ENCODE results near the gene PCBP4.

The PCBP4 gene

DNA sequence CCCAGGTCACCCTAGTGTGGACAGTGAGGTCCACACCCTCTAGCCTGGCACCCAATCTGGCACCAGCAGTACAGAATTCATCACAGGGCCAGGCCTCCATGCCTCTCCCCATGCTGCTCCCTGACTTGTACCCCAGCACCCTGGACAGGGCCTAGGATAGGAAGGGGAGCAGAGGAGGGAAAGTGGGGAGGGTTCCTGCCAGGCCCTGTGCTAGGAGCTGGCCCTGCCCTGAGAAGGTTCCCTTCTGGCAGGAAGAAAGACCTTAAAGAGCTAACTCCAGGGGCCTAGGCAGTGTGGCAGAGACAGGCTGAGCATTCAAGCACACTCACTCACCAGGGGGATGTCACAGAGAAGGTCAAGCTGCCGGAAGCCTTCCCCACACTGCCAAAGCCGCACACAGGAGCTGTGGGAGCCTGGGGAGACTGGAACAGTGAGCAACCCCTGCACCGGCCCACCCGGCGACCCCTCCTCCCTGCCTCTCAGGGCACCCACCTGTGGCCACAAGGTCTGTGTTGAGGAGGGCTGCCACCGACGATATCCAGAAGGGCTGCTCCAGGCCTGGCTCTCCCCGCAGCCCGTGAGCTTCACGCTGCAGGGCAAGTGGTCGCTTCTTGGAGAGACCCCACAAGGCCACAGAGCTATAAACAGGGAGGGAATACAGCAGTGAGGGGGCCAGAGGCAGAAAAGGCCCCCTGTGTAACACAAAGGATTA lies 33.0 kb downstream of the PCBP4 start:
- in situ Hi-C loops (cut with HindIII; ENCODE audit: low sequenced_read_pairs), result no loop called here
- H3K4me3 ChIP-seq (ENCODE audit: low read depth, low read length), result no peak overlapping the region
- TF ChIP-seq, protein P1, sequence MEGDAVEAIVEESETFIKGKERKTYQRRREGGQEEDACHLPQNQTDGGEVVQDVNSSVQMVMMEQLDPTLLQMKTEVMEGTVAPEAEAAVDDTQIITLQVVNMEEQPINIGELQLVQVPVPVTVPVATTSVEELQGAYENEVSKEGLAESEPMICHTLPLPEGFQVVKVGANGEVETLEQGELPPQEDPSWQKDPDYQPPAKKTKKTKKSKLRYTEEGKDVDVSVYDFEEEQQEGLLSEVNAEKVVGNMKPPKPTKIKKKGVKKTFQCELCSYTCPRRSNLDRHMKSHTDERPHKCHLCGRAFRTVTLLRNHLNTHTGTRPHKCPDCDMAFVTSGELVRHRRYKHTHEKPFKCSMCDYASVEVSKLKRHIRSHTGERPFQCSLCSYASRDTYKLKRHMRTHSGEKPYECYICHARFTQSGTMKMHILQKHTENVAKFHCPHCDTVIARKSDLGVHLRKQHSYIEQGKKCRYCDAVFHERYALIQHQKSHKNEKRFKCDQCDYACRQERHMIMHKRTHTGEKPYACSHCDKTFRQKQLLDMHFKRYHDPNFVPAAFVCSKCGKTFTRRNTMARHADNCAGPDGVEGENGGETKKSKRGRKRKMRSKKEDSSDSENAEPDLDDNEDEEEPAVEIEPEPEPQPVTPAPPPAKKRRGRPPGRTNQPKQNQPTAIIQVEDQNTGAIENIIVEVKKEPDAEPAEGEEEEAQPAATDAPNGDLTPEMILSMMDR (IDR thresholded peaks at IDR 0.05; ENCODE audit: low read depth, low read length, missing control alignments), result no peak
- DNase-seq (ENCODE audit: low read depth), result no peak

DNA sequence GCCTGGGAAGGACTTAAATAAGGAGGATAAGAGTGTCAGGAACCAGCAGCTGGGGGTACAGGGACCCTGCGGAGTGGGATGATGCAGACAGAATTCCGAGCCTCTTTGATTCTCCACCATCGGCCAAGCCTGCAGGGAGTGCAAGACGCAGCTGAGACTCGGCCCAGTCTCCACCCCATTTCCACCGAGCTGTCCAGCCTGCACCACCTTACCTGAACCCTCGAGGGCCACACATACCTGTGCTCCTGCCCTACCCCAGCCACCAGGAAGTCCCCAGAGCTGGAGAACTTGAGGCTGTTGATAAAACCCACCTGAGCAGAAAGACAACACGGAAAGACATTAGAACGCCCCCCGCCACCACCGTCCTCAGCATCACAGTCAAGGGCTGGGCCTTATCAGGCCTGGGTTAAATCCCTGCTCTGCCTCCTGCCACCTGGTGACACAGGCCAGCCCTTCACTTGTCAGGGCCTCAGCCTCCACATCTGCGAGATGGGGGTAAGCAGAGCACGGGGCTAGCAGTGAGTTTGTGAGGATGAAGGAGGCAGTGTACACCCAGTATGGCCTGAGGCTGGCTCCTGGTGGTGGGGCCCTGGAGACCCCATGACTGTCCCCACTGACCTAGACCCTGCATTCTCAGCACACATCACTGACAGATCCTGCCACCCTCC lies 33.6 kb downstream of the PCBP4 start:
- DNase-seq (ENCODE audit: low read depth), result no peak
- no peak overlapping the region for H3K4me3 ChIP-seq (ENCODE audit: low read depth, low read length)
- in situ Hi-C loops (cut with HindIII; ENCODE audit: low sequenced_read_pairs), result no loop called here
- TF ChIP-seq, protein P1 (IDR thresholded peaks at IDR 0.05; ENCODE audit: low read depth, low read length, missing control alignments), result no peak

DNA sequence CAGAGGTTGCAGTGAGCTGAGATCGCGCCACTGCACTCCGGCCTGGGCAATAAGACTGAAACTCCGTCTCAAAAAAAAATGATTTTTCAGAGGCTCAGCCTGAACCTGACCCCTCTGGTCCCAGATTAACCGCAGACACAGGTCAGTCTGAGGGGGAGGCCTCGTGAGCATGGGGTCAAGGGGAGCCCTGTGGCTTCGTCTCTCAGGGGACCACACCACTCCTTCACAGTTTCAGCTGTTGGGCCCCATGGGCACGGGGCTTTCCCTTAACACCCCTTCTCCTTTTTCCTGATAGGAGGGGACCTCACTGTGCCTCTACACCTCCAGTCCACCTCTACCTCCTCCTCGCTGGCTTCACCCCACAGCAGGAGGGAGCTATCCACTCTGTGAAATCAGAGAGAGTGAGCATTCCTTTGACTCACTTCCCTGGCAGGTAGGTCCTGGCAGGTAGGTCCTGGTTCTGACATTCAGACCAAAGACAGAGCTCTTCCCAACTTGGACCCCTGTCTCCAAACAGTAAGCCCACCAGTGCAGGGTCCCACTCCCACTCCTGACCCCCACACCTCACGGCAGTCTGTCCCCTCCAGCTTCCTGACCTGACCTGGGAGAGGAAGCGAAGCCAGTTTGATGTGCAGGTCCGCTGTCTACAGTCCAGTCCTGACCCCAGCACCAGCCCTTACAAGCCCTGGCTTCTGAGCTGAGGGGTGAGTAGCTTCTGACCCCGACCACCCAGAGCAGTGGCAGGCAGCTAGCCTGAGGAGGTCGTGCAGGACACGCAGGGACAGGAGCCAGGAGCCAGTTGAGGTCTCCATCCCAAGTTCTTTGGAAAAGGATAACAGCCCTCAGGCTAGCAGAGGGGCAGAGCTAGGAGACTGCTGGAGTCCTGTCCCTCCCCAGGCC lies 34.5 kb downstream of the PCBP4 start:
- DNase-seq (ENCODE audit: low read depth), result no peak
- no peak overlapping the region for H3K4me3 ChIP-seq (ENCODE audit: low read depth, low read length)
- in situ Hi-C loops (cut with HindIII; ENCODE audit: low sequenced_read_pairs), result no loop called here
- TF ChIP-seq, protein P1 (IDR thresholded peaks at IDR 0.05; ENCODE audit: low read depth, low read length, missing control alignments), result no peak

DNA sequence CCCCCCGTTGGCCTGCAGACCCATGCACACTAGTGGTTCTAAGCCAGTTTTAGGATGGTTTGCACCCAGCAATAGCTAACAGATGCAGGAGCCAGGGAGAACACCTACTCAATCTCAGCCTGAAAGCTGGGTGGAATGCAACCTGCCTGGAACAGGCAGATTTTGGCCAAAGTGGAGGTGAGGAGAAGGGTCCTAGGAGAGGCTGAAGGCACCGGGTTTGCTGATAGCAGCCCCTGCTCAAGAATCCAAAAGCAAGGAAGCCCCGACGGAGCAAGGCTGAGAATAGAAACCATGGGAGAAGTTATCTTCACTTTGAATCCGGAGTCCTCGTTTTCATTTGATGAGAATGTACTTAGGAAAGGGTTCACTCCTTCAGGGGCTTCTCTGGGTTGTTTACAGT lies 35.5 kb downstream of the PCBP4 start:
- no peak for DNase-seq (ENCODE audit: low read depth)
- TF ChIP-seq, protein P1 (IDR thresholded peaks at IDR 0.05; ENCODE audit: low read depth, low read length, missing control alignments), result no peak
- in situ Hi-C loops (cut with HindIII; ENCODE audit: low sequenced_read_pairs), result no loop called here
- H3K4me3 ChIP-seq (ENCODE audit: low read depth, low read length), result no peak overlapping the region

DNA sequence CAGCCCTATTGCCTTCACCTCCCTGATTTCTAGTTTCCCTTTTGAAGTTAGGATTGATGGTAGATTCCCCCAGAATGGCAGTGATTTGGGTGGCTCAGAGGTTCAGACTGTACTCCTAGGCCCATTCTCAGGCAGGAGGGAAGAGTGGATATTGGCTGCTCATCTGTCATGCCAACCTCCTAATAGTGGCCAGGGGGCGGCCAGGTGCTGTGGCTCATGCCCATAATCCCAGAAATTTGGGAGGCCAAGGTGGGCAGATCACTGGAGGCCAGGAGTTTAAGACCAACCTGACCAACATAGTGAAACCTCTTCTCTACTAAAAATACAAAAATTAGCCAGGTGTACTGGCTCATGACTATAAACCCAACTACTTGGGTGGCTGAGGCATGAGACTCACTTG lies 36.8 kb downstream of the PCBP4 start:
- in situ Hi-C loops (cut with HindIII; ENCODE audit: low sequenced_read_pairs), result no loop called here

More for the DNA sequence above, 36.8 kb downstream of the PCBP4 start:
- H3K4me3 ChIP-seq (ENCODE audit: low read depth, low read length), result no peak overlapping the region
- no peak for DNase-seq (ENCODE audit: low read depth)
- TF ChIP-seq, protein P1 (IDR thresholded peaks at IDR 0.05; ENCODE audit: low read depth, low read length, missing control alignments), result no peak

All from astrocyte of the cerebellum (primary cell).